ENCODE results near the gene TSR3. TPM values are rescaled to one million over a fixed set of nuclear protein-coding genes. Genes with fewer than 3 reads are reported as not detected.

Gene TSR3
- total RNA-seq, 4 donors from 2014 or later = 41.6 to 147 (median 65.0) TPM

- no peak for TF ChIP-seq CTCF (IDR thresholded peaks at IDR 0.05; ENCODE audit: low read depth)
Observed at GRCh38 chr16:1333854-1334700, 17.6 kb downstream of the TSR3 start.

GRCh38 chr16:1333149-1333812 is 18.4 kb downstream of the TSR3 start, which contains the start of gene BAIAP3:
Gene BAIAP3 (plus strand): TSS chr16:1333645. CDS start chr16:1338550, 4,905 bp downstream.
- no peak for TF ChIP-seq CTCF (IDR thresholded peaks at IDR 0.05; ENCODE audit: low read depth)

DNA sequence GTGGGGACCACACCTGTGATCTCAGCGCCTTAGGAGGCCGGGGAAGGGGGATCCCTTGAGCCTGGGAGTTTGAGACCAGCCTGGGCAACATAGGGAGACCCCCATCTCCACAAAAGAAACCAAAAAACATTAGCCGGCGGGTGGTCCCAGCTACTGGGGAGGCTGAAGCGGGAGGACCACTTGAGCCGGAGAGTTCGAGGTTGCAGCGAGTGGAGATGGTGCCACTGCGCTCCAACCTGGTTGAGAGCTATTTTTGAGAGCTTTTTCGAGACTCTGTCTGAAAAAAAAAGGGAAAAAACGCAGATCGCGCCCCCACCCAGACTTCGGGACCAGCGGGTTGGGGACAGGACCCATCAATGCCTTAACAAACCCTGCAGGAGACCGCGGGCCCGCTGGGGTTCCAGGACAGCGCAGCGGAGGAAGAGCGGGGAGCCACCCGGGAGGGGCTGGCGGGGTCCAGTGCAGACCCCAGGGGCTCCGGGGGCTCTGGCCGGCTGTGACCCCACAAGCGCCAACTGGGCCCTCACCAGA is 19.0 kb downstream of the TSR3 start:
- TF ChIP-seq CTCF (IDR thresholded peaks at IDR 0.05; ENCODE audit: low read depth) = no peak

- TF ChIP-seq CTCF (IDR thresholded peaks at IDR 0.05; ENCODE audit: low read depth) = no peak
Observed at GRCh38 chr16:1331712-1332617, 19.7 kb downstream of the TSR3 start.

- TF ChIP-seq CTCF (IDR thresholded peaks at IDR 0.05; ENCODE audit: low read depth) = no peak
Observed at GRCh38 chr16:1330931-1331711, 20.6 kb downstream of the TSR3 start.

GRCh38 chr16:1330260-1330914 is 21.3 kb downstream of the TSR3 start:
- no peak for TF ChIP-seq CTCF (IDR thresholded peaks at IDR 0.05; ENCODE audit: low read depth)
